HG03521 (cell line): ENCODE results near the gene PTH.

Source experiments
- ATAC-seq: cut with Tn5 transposase; IDR thresholded peaks from one replicate; pipeline ENCODE4 v1.9.1; 2021; ENCODE audit warnings: mild to moderate bottlenecking, moderate library complexity; ENCODE audit not compliant: unreplicated experiment

Gene PTH

DNA sequence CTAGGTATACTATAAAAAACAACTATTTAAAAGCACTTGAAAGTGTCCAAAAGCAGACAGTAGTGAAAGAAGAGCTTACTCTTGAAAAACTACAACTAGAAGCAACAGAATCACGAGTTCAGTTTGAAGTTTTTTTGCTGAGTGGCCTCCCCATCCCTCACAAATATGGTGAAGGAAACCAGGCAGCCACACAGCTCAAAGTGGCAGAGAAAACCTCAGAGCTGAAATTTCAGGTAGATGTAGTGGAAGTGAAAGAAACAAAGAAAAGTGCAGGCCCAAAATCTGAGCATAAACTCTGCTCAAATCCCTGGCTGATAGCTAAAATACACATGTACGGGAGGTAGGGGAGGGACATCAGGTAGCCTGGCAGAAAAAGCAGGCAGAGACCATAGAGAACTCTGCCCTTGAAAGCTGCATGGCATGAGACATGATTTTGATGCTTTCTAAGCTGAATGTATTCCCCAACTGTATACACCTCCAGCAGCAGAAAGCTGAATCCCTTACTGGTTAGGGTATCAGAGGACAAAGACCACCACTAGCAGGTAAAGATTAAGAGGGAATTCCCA, 44.9 kb downstream of the PTH start:
- ATAC-seq, result no peak

DNA sequence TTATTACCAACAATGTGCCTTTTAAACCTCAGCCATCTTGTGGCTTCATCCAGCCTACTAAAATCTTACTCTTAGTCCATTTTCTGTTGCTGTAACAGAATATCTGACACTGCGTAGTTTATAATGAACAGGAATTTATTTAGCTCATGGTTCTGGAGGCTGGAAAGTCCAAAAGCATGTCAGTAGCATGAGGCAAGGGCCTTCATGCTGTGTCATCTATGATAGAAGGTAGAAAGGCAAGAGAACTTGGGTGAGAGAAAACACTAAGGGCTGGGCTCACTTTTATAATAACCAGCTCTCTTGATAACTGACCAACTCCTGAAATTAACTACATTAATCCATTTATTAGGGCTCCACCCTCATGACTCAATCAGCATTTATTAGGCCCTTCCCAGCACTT, 46.3 kb downstream of the PTH start:
- no peak for ATAC-seq

DNA sequence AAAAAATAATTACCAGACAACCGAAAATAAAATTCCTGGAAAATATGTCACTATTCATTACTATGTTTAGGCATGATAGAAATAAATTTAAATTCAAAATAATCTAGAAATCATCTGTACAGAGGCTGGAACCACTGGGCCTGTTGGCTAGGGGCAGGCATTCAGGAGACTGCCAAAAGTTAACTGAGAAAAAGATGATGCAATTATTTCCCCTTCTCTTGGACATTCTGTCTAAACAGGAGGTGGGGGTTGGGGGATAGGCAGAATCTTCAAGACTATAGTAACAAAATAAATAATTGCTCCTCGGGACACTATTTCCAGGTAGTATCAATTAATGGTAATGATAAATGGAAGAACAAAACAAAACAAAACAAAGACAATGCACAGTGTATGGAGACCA, 46.9 kb downstream of the PTH start:
- ATAC-seq, result no peak

DNA sequence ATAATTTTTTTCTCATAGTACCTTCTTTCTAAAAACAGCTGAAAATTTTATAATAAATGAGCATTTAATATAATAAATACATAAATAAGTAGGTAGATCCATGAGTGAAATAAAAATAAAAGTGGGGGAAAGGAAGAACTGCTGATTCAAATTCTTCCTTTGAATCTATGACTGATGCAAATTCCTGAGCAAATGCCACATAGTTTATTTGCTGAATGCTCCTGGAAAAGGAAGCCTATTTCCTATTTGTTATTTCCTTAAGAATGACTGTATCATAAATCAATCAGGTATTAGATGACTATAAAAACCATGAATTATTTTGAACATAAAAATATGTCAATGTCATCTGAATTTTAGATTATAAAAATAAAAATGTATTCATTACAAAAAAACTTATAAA, 49.4 kb downstream of the PTH start:
- ATAC-seq, result no peak

DNA sequence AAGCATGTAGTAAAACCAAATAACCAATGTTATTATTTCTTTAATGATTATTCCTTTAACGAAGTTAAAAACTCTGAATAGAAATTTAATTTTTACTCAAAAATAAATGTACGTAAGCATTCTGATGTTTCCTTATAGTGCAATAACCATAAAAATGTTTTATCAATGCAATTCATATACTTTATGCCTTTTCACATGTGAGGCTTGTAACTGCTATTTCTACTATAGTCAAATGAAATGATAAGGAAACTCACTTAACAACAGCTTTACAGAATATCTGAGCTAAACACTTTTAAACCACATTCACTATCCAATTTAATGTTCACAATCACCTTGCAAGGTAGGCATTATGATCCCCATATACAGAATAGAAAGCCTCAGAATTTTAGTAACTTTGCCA, 50.2 kb downstream of the PTH start:
- no peak for ATAC-seq
